Mammary epithelial cell (primary cell): ENCODE results near the gene VSTM1.

Source experiments
- CTCF ChIP-seq, 2 donors: IDR thresholded peaks in 1 of 2; conservative IDR thresholded peaks in 1 of 2; 2 replicates each; pipeline ENCODE4 v1.5.1; 2011 to 2012; ENCODE audit warnings: inconsistent platforms in 2 of 2, low read length in 2 of 2, mild to moderate bottlenecking in 2 of 2, control low read depth in 1 of 2, low read depth in 1 of 2; ENCODE audit not compliant: insufficient read depth in 1 of 2; ENCODE audit errors: extremely low read depth in 1 of 2
- EZH2 ChIP-seq: IDR thresholded peaks from 2 replicates; pipeline ENCODE4 v1.6.1; 2012; ENCODE audit warnings: low read length, inconsistent platforms, borderline replicate concordance

DNA sequence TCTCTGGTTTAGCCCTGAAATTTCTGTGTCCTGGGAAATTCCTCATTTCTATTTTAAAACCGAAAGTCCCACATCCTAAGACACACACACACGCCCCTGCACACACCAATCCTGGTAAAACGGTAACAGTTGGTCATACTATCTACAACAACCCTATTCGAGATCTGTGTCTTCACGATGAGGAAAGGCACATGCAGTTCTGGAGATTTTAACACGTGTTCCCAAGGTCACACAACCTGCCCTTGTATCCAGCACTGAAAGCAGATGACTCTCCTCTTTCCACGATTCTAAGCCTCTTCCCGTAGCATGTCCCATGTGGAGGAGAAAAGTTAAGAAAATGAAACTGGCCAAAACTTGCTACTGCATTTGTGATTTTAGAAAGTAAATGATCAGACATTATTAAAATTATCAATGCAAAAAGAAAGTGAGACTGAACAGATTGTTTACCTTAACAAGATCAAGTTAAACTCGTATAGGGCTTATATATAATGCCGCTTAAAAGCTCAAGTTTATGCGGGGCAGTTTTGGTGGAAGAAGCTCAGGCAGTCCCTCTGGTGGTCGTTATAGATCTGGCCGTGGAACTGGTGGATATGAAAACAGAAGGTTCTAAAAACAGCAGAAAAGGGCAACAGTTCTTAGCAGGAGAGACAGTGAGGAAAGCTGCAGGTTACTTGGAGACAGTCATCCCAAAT is 32.7 kb downstream of the VSTM1 start:
- peak in 1 of 2 donors; percentile 5 for TF ChIP-seq CTCF (conservative IDR thresholded peaks at IDR 0.05 in 1 of 2, IDR thresholded peaks at IDR 0.05 in 1 of 2; ENCODE audit: extremely low read depth in 1 of 2, insufficient read depth in 1 of 2, low read depth in 1 of 2, low read length in 2 of 2)
- TF ChIP-seq EZH2 = no peak
